ENCODE measurements around the gene NEK2.
A peak's percentile ranks its signal among the peaks of the same experiment; 100 is the strongest.

NEK2 gene

GRCh38 chr1:211633524-211633846 is 41.9 kb downstream of the NEK2 start:
- Histone ChIP-seq H3K9me2 (replicated peaks; ENCODE audit: low read depth, low read length) (no peaks in the 10 kb centered on the region), H3K9ac (ENCODE audit: low read depth, low read length, poor library complexity, severe bottlenecking) (no peak overlapping the region), H3K36me3 (ENCODE audit: insufficient read depth, low read length) (no peaks in the 10 kb centered on the region), H2AFZ (ENCODE audit: low read length) (no peak overlapping the region), H3K27me3 (ENCODE audit: insufficient read depth, low read length, poor library complexity, severe bottlenecking) (peaks cover 27% of the 10 kb centered on the region), H3K4me1 (ENCODE audit: insufficient read depth, low read length, poor library complexity, severe bottlenecking) (peaks cover 15% of the 10 kb centered on the region), H3K4me3 (ENCODE audit: low read length, poor library complexity, severe bottlenecking) (no peak overlapping the region), H3K9me3 (ENCODE audit: insufficient read depth, low read depth, low read length) (no peaks in the 10 kb centered on the region), H4K20me1 (ENCODE audit: insufficient read depth, low read length, poor library complexity, severe bottlenecking) (no peaks in the 10 kb centered on the region), H3K79me2 (ENCODE audit: insufficient read depth, low read length) (no peaks in the 10 kb centered on the region), H3K4me2 (ENCODE audit: low read depth, low read length, poor library complexity, severe bottlenecking) (no peak overlapping the region), H3F3A (ENCODE audit: low read depth) (no peaks in the 10 kb centered on the region)
- no peak for TF ChIP-seq EZH2phosphoT487 (IDR thresholded peaks at IDR 0.05; ENCODE audit: borderline replicate concordance)
- TF ChIP-seq, protein P1, sequence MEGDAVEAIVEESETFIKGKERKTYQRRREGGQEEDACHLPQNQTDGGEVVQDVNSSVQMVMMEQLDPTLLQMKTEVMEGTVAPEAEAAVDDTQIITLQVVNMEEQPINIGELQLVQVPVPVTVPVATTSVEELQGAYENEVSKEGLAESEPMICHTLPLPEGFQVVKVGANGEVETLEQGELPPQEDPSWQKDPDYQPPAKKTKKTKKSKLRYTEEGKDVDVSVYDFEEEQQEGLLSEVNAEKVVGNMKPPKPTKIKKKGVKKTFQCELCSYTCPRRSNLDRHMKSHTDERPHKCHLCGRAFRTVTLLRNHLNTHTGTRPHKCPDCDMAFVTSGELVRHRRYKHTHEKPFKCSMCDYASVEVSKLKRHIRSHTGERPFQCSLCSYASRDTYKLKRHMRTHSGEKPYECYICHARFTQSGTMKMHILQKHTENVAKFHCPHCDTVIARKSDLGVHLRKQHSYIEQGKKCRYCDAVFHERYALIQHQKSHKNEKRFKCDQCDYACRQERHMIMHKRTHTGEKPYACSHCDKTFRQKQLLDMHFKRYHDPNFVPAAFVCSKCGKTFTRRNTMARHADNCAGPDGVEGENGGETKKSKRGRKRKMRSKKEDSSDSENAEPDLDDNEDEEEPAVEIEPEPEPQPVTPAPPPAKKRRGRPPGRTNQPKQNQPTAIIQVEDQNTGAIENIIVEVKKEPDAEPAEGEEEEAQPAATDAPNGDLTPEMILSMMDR (conservative IDR thresholded peaks at IDR 0.05; ENCODE audit: low read length), result no peak

DNA sequence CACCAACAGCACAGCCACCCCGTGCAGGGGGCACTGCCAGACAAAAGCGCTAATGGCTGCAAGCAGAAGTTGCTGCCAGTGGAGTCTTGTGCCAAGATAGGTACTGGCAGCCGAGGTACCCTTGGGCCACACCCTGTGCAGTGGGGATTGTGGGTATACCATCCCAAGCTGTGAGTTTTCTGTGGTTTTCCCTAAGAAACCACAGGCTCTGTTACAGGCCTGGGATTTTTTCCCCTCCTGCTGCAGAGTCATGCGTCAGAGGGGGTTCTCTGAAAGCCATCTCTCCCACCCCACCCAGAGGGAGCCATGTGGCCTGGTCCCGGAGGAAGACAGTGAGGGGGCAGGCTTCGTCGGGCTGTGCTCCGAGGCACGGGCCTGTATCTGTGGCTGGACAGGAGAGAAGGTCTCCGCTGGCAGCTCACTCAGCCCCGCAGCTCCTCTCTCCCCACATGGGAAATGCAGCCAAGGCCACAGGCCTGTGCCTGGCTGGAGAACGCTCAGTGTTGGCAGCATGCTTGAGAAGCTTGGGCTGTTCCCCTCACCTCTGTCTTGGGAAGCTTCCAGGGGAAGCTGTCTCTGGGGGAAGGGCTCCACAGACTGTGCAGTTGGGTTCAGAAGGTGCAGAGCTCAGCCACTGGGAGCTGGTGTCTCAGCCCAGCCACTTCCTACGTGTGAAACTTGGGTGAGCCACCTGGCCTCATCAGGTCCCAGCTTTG is 42.5 kb downstream of the NEK2 start:
- Histone ChIP-seq H3K9ac (ENCODE audit: low read depth, low read length, poor library complexity, severe bottlenecking) (no peak overlapping the region), H4K20me1 (ENCODE audit: insufficient read depth, low read length, poor library complexity, severe bottlenecking) (no peaks in the 10 kb centered on the region), H3K4me3 (ENCODE audit: low read length, poor library complexity, severe bottlenecking) (no peak overlapping the region), H3K79me2 (ENCODE audit: insufficient read depth, low read length) (no peaks in the 10 kb centered on the region), H2AFZ (ENCODE audit: low read length) (no peak overlapping the region), H3K9me2 (replicated peaks; ENCODE audit: low read depth, low read length) (no peaks in the 10 kb centered on the region), H3K9me3 (ENCODE audit: insufficient read depth, low read depth, low read length) (no peaks in the 10 kb centered on the region), H3K27me3 (ENCODE audit: insufficient read depth, low read length, poor library complexity, severe bottlenecking) (peaks cover 27% of the 10 kb centered on the region), H3K4me1 (ENCODE audit: insufficient read depth, low read length, poor library complexity, severe bottlenecking) (peaks cover 15% of the 10 kb centered on the region), H3K4me2 (ENCODE audit: low read depth, low read length, poor library complexity, severe bottlenecking) (peak overlapping the region; percentile 34), H3F3A (ENCODE audit: low read depth) (no peaks in the 10 kb centered on the region), H3K36me3 (ENCODE audit: insufficient read depth, low read length) (no peaks in the 10 kb centered on the region)
- TF ChIP-seq, protein P1 (conservative IDR thresholded peaks at IDR 0.05; ENCODE audit: low read length), result no peak
- no peak for TF ChIP-seq EZH2phosphoT487 (IDR thresholded peaks at IDR 0.05; ENCODE audit: borderline replicate concordance)

GRCh38 chr1:211632117-211632807 is 43.2 kb downstream of the NEK2 start:
- Histone ChIP-seq H3K36me3 (ENCODE audit: insufficient read depth, low read length) (no peaks in the 10 kb centered on the region), H3F3A (ENCODE audit: low read depth) (no peaks in the 10 kb centered on the region), H3K9me2 (replicated peaks; ENCODE audit: low read depth, low read length) (no peaks in the 10 kb centered on the region), H3K4me3 (ENCODE audit: low read length, poor library complexity, severe bottlenecking) (no peak overlapping the region), H4K20me1 (ENCODE audit: insufficient read depth, low read length, poor library complexity, severe bottlenecking) (no peaks in the 10 kb centered on the region), H3K4me1 (ENCODE audit: insufficient read depth, low read length, poor library complexity, severe bottlenecking) (peaks cover 15% of the 10 kb centered on the region), H3K27me3 (ENCODE audit: insufficient read depth, low read length, poor library complexity, severe bottlenecking) (peaks cover 27% of the 10 kb centered on the region), H3K4me2 (ENCODE audit: low read depth, low read length, poor library complexity, severe bottlenecking) (peak overlapping the region; percentile 34), H2AFZ (ENCODE audit: low read length) (no peak overlapping the region), H3K9ac (ENCODE audit: low read depth, low read length, poor library complexity, severe bottlenecking) (no peak overlapping the region), H3K79me2 (ENCODE audit: insufficient read depth, low read length) (no peaks in the 10 kb centered on the region), H3K9me3 (ENCODE audit: insufficient read depth, low read depth, low read length) (no peaks in the 10 kb centered on the region)
- TF ChIP-seq, protein P1 (conservative IDR thresholded peaks at IDR 0.05; ENCODE audit: low read length), result no peak
- TF ChIP-seq EZH2phosphoT487 (IDR thresholded peaks at IDR 0.05; ENCODE audit: borderline replicate concordance), result no peak
